GM12878 (cell line): ENCODE data around the gene CAPSL. TPM values are rescaled to one million over a fixed set of nuclear protein-coding genes. Genes with fewer than 3 reads are reported as not detected.

ENCODE experiments used
- BHLHE40 ChIP-seq, 2 experiments: fragments of 450-650 bp in 1 of 2; IDR thresholded peaks; 2 replicates each; pipeline ENCODE4 v1.6.1; 2011 to 2017; ENCODE audit warnings: low read depth in 2 of 2, borderline replicate concordance in 1 of 2, improper control_type of control experiment in 1 of 2, low read length in 1 of 2, mild to moderate bottlenecking in 1 of 2
- HDAC6 ChIP-seq: fragments of 200-600 bp; sonication (generic); IDR thresholded peaks from one replicate; pipeline ENCODE4 v1.8.0; 2017; ENCODE audit warnings: antibody characterized with exemption; ENCODE audit not compliant: unreplicated experiment
- IKZF1 ChIP-seq: fragments of 450-650 bp; conservative IDR thresholded peaks from 2 replicates; pipeline ENCODE4 v1.6.1; 2017; ENCODE audit warnings: antibody characterized with exemption, mild to moderate bottlenecking
- JUND ChIP-seq: IDR thresholded peaks from 2 replicates; pipeline ENCODE4 v1.6.1; 2012; ENCODE audit warnings: low read depth, mild to moderate bottlenecking, low read length, improper control_type of control experiment, moderate library complexity
- KAT2A ChIP-seq: conservative IDR thresholded peaks from 2 replicates; pipeline ENCODE4 v1.6.1; 2011; ENCODE audit warnings: low read depth, low read length; ENCODE audit not compliant: control insufficient read depth
- MEF2B ChIP-seq: fragments of 450-650 bp; IDR thresholded peaks from 2 replicates; pipeline ENCODE4 v1.6.1; 2018; ENCODE audit warnings: mild to moderate bottlenecking, moderate library complexity; ENCODE audit not compliant: partially characterized antibody, poor library complexity, severe bottlenecking
- NBN ChIP-seq: fragments of 450-650 bp; IDR thresholded peaks from 2 replicates; pipeline ENCODE4 v1.6.1; 2016
- RAD51 ChIP-seq: fragments of 450-650 bp; IDR thresholded peaks from 2 replicates; pipeline ENCODE4 v1.6.1; 2016; ENCODE audit warnings: moderate library complexity, mild to moderate bottlenecking, inconsistent platforms
- SIN3A ChIP-seq: IDR thresholded peaks from 2 replicates; pipeline ENCODE4 v1.6.1; 2012; ENCODE audit warnings: low read depth, low read length, improper control_type of control experiment
- polyA plus RNA-seq, 11 experiments: library from polyadenylated mRNA; depleted of rRNA in 4 of 11; unstranded in 6 of 11; stranded (reverse) in 5 of 11; fragments of >200 nt; fragmentation: Nextera tagmentation in 4 of 11; fragmentation: Illumina TruSeq in 1 of 11; extraction: Ambion mirVana in 4 of 11; extraction: Trizol in 1 of 11; gene quantifications; 1 replicate in 1 of 11; 2 replicates in 10 of 11; pipeline versions ENCODE4 v1.2.1 to v1.2.3, GENCODE V29; 2011 to 2016; ENCODE audit warnings: inconsistent platforms in 2 of 11, missing spikeins in 2 of 11, low read depth in 1 of 11
- total RNA-seq, 4 experiments: library from RNA; depleted of rRNA in 3 of 4; stranded (reverse); fragments of >200 nt in 3 of 4; fragmentation: Illumina TruSeq in 1 of 4; extraction: Trizol in 1 of 4; gene quantifications; 2 replicates each; pipeline versions ENCODE4 v1.2.1 to v1.2.3, GENCODE V29; 2013 to 2021
- TF ChIP-seq, protein P1 (sequence below): fragments of 450-650 bp; IDR thresholded peaks from 2 replicates; pipeline ENCODE4 v1.6.1; 2018; ENCODE audit warnings: mild to moderate bottlenecking, low read depth, moderate library complexity; ENCODE audit not compliant: partially characterized antibody
- TF ChIP-seq, protein P2 (sequence below): IDR thresholded peaks from 2 replicates; pipeline ENCODE4 v1.6.1; 2012; ENCODE audit warnings: mild to moderate bottlenecking, low read depth, low read length
- TF ChIP-seq, protein P3 (sequence below): fragments of 450-650 bp; IDR thresholded peaks from 2 replicates; pipeline ENCODE4 v1.6.1; 2017; ENCODE audit warnings: mild to moderate bottlenecking
- TF ChIP-seq, protein P4 (sequence below): fragments of 450-650 bp; IDR thresholded peaks from 2 replicates; pipeline ENCODE4 v1.6.1; 2017; ENCODE audit warnings: mild to moderate bottlenecking, moderate library complexity

CAPSL gene
- total and polyA plus RNA-seq, 10 of the 15 experiments (the other 5 are each of a cell fraction or from before 2014, with no cell fraction given) = 0.19 to 0.57 (median 0.20) TPM; not detected in 7

DNA sequence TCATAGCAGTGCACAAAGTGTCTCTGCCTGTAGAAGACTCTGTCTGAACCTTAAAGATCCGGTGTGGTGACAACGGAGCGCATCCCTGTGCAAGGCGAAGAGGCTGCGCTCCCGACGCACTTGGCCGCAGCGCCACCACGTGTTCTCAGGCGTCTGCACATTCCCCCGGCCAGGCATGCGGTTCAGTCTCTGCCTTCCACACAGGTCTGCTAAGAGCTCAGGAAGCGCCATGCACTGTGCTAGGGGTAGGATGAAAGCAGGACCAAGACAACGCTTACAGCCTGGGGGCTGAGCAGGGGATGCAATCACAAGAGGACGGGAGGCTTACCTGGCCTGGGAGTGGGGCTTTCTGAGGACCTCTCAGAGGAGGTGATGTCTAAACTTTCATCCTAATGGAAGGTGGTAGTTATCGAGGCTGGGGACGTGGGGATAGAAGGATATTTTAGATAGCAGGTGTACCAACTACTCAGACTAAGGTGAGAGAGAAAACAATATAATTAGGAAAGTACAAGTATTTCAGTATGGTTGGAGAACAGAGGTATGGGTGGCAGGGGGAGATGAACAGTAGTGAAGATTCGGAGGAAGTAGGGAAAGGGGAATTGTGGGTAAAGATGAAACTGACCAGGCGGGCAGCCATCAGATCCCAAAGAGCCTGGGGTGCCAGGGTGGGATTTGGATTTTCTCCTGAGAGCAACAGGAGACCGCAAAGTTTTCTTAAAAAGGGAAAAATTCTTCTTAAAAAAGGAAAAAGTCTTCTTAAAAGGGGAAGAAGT is 13.3 kb downstream of the CAPSL start (continued):
- no peak for TF ChIP-seq MEF2B
- TF ChIP-seq KAT2A = no peak
- no peak for TF ChIP-seq RAD51
- TF ChIP-seq, protein P1, sequence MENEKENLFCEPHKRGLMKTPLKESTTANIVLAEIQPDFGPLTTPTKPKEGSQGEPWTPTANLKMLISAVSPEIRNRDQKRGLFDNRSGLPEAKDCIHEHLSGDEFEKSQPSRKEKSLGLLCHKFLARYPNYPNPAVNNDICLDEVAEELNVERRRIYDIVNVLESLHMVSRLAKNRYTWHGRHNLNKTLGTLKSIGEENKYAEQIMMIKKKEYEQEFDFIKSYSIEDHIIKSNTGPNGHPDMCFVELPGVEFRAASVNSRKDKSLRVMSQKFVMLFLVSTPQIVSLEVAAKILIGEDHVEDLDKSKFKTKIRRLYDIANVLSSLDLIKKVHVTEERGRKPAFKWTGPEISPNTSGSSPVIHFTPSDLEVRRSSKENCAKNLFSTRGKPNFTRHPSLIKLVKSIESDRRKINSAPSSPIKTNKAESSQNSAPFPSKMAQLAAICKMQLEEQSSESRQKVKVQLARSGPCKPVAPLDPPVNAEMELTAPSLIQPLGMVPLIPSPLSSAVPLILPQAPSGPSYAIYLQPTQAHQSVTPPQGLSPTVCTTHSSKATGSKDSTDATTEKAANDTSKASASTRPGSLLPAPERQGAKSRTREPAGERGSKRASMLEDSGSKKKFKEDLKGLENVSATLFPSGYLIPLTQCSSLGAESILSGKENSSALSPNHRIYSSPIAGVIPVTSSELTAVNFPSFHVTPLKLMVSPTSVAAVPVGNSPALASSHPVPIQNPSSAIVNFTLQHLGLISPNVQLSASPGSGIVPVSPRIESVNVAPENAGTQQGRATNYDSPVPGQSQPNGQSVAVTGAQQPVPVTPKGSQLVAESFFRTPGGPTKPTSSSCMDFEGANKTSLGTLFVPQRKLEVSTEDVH = no peak
- TF ChIP-seq NBN = no peak
- no peak for TF ChIP-seq SIN3A
- TF ChIP-seq HDAC6 = no peak
- TF ChIP-seq, protein P2, sequence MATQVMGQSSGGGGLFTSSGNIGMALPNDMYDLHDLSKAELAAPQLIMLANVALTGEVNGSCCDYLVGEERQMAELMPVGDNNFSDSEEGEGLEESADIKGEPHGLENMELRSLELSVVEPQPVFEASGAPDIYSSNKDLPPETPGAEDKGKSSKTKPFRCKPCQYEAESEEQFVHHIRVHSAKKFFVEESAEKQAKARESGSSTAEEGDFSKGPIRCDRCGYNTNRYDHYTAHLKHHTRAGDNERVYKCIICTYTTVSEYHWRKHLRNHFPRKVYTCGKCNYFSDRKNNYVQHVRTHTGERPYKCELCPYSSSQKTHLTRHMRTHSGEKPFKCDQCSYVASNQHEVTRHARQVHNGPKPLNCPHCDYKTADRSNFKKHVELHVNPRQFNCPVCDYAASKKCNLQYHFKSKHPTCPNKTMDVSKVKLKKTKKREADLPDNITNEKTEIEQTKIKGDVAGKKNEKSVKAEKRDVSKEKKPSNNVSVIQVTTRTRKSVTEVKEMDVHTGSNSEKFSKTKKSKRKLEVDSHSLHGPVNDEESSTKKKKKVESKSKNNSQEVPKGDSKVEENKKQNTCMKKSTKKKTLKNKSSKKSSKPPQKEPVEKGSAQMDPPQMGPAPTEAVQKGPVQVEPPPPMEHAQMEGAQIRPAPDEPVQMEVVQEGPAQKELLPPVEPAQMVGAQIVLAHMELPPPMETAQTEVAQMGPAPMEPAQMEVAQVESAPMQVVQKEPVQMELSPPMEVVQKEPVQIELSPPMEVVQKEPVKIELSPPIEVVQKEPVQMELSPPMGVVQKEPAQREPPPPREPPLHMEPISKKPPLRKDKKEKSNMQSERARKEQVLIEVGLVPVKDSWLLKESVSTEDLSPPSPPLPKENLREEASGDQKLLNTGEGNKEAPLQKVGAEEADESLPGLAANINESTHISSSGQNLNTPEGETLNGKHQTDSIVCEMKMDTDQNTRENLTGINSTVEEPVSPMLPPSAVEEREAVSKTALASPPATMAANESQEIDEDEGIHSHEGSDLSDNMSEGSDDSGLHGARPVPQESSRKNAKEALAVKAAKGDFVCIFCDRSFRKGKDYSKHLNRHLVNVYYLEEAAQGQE = no peak
- TF ChIP-seq BHLHE40 (IDR thresholded peaks at IDR 0.05; ENCODE audit: borderline replicate concordance in 1 of 2, low read depth in 2 of 2, low read length in 1 of 2) = 0 out of 4 replicates have a peak, but pooled peaks of 1 of the 2 experiments have one; percentile 13
- TF ChIP-seq, protein P3, sequence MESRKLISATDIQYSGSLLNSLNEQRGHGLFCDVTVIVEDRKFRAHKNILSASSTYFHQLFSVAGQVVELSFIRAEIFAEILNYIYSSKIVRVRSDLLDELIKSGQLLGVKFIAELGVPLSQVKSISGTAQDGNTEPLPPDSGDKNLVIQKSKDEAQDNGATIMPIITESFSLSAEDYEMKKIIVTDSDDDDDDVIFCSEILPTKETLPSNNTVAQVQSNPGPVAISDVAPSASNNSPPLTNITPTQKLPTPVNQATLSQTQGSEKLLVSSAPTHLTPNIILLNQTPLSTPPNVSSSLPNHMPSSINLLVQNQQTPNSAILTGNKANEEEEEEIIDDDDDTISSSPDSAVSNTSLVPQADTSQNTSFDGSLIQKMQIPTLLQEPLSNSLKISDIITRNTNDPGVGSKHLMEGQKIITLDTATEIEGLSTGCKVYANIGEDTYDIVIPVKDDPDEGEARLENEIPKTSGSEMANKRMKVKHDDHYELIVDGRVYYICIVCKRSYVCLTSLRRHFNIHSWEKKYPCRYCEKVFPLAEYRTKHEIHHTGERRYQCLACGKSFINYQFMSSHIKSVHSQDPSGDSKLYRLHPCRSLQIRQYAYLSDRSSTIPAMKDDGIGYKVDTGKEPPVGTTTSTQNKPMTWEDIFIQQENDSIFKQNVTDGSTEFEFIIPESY = no peak
- TF ChIP-seq IKZF1 = peak; percentile 21; the same call in 1 of the 2 replicates
- TF ChIP-seq, protein P4, sequence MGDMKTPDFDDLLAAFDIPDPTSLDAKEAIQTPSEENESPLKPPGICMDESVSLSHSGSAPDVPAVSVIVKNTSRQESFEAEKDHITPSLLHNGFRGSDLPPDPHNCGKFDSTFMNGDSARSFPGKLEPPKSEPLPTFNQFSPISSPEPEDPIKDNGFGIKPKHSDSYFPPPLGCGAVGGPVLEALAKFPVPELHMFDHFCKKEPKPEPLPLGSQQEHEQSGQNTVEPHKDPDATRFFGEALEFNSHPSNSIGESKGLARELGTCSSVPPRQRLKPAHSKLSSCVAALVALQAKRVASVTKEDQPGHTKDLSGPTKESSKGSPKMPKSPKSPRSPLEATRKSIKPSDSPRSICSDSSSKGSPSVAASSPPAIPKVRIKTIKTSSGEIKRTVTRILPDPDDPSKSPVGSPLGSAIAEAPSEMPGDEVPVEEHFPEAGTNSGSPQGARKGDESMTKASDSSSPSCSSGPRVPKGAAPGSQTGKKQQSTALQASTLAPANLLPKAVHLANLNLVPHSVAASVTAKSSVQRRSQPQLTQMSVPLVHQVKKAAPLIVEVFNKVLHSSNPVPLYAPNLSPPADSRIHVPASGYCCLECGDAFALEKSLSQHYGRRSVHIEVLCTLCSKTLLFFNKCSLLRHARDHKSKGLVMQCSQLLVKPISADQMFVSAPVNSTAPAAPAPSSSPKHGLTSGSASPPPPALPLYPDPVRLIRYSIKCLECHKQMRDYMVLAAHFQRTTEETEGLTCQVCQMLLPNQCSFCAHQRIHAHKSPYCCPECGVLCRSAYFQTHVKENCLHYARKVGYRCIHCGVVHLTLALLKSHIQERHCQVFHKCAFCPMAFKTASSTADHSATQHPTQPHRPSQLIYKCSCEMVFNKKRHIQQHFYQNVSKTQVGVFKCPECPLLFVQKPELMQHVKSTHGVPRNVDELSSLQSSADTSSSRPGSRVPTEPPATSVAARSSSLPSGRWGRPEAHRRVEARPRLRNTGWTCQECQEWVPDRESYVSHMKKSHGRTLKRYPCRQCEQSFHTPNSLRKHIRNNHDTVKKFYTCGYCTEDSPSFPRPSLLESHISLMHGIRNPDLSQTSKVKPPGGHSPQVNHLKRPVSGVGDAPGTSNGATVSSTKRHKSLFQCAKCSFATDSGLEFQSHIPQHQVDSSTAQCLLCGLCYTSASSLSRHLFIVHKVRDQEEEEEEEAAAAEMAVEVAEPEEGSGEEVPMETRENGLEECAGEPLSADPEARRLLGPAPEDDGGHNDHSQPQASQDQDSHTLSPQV = peak; percentile 11; the same call in 1 of the 2 replicates
- no peak for TF ChIP-seq JUND
